Medulla oblongata (tissue), 1 donor: ENCODE data around the gene CDC45.
"Not testable (repeated sequence)": the region's sequence is repeated elsewhere in the genome, so short reads cannot be mapped to it uniquely, and the experiment has no call there.

Experiments used
- DNase-seq: peaks from one replicate; pipeline ENCODE4 v3.0.0-alpha.2; 2015; ENCODE audit errors: extremely low spot score

CDC45 gene

GRCh38 chr22:19527861-19528417 lies 48.2 kb downstream of the CDC45 start:
- no peak for DNase-seq

- DNase-seq = no peak
Observed at GRCh38 chr22:19529811-19530210, 50.1 kb downstream of the CDC45 start.

- no peak for DNase-seq
Observed at GRCh38 chr22:19530751-19531150, 51.0 kb downstream of the CDC45 start.

- not testable (repeated sequence) for DNase-seq
Observed at GRCh38 chr22:19531327-19531726, 51.6 kb downstream of the CDC45 start.

GRCh38 chr22:19533049-19533626 lies 53.4 kb downstream of the CDC45 start:
- no peak for DNase-seq

- DNase-seq = no peak
Observed at GRCh38 chr22:19533857-19534256, 54.1 kb downstream of the CDC45 start.

- DNase-seq = no peak
Observed at GRCh38 chr22:19535001-19535400, 55.3 kb downstream of the CDC45 start.

- DNase-seq = no peak
Observed at GRCh38 chr22:19536564-19536963, 56.8 kb downstream of the CDC45 start.

- no peak for DNase-seq
Observed at GRCh38 chr22:19537941-19538488, 58.3 kb downstream of the CDC45 start.

GRCh38 chr22:19540394-19540793 lies 60.7 kb downstream of the CDC45 start:
- no peak for DNase-seq

- no peak for DNase-seq
Observed at GRCh38 chr22:19543970-19544708, 64.4 kb downstream of the CDC45 start.

GRCh38 chr22:19545935-19546207 lies 66.2 kb downstream of the CDC45 start:
- no peak for DNase-seq

- no peak for DNase-seq
Observed at GRCh38 chr22:19546680-19547079, 67.0 kb downstream of the CDC45 start.

- no peak for DNase-seq
Observed at GRCh38 chr22:19547620-19548019, 67.9 kb downstream of the CDC45 start.

- not testable (repeated sequence) for DNase-seq
Observed at GRCh38 chr22:19548427-19548826, 68.7 kb downstream of the CDC45 start.

- DNase-seq = no peak
Observed at GRCh38 chr22:19548964-19549363, 69.2 kb downstream of the CDC45 start.

- no peak for DNase-seq
Observed at GRCh38 chr22:19549428-19549827, 69.7 kb downstream of the CDC45 start.

GRCh38 chr22:19550382-19550781 lies 70.7 kb downstream of the CDC45 start:
- DNase-seq = no peak

GRCh38 chr22:19553201-19553600 lies 73.5 kb downstream of the CDC45 start:
- no peak for DNase-seq

GRCh38 chr22:19554834-19555404 lies 75.2 kb downstream of the CDC45 start:
- DNase-seq = no peak

- DNase-seq = no peak
Observed at GRCh38 chr22:19555651-19556050, 75.9 kb downstream of the CDC45 start.

GRCh38 chr22:19556963-19557545 lies 77.3 kb downstream of the CDC45 start:
- DNase-seq = no peak
